Adipose tissue (tissue), 3 donors: ENCODE measurements around the gene CDC34. TPM values are rescaled to one million over a fixed set of nuclear protein-coding genes. Genes with fewer than 3 reads are reported as not detected.

Source experiments
- H3K27ac ChIP-seq: one replicate; pipeline ENCODE4 v1.5.1; 2013; ENCODE audit warnings: low read depth, low read length
- WGBS, 3 donors: extraction: QIAGEN DNeasy Blood & Tissue Kit; methylation state at CpG; one replicate each; pipeline ENCODE4 v1.1.7; 2013; 5-methylcytosine and 5-hydroxymethylcytosine counted together
- polyA plus RNA-seq, 3 donors: library from polyadenylated mRNA; stranded (reverse); fragments of 200-250 nt; gene quantifications; one replicate each; pipeline ENCODE4 v1.2.3, GENCODE V29; 2013
- donor health status: healthy with polysubstance abuse.
- donor health status: Bipolar disorder and iron deficiency.
- donor health status: healthy.

Gene CDC34
- polyA plus RNA-seq, 3 donors, result 56.3 to 67.9 (median 64.8) TPM

DNA sequence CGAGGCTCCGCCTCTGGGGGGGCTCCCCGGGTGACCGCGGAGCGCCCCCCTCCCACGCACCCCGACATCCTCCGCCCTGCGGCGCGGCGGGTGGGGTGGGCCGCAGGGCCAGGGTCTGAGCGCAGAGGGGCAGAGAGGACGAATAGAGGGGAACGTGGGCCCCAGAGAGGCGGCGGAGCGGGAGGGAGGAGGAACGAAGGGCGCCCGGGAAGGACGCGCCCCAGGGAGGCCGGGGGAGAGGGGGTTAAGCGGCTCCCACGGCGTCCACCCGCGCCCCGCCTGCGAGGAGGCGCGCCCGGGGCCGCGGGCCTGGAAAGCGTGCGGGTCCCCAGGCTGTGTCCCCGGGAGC, 59.2 kb downstream of the CDC34 start:
- WGBS, 3 donors, result 5 to 9% (median 5%) methylated on average over 25 to 41 of the region's 41 CpGs
- no peak overlapping the region for H3K27ac ChIP-seq

DNA sequence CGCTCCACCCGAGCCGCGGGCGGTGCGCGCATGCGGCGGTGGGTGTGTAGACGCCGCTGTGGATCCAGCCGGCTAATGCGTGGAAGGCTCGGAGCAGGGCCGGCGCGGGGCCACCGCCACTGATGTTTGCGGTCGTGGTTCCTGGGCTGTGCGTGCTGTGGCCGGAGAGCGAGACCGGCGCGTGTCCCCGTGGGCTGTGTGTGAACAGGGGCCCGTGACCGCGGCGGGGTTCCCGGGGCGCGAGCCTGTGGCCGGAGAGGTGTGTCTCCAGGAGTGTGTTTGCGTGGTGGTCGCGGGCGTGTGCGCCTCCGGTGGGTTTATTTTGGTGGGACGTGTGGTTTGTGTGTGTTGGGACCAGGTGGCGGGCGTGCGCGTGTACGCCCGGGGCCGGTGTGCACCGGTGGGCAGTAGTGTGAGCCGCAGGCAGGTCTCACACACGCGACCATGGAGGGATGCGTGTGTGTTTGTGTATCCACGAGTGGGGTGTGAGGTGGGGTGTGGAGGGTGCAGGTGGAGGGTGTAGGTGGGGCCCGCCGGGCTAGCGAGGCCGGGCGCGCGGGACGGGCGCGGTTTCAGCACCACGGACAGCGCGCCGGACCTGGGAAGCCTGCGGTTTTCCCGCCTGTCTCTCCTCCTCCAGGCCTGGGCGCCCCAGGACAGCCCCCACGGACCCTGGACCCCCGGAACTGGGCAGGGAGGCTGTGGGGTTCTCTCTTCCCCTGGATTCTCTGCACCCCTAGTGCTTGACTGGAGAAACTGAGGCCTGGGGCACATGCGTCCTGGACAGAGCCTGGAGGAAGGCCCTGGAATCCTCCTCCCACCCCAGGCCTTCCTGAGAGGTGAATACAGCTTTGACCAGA, 59.8 kb downstream of the CDC34 start:
- no peak overlapping the region for H3K27ac ChIP-seq
- 31 to 32% (median 32%) methylated on average over 72 to 75 of the region's 75 CpGs for WGBS, 3 donors

Other genes with a start within 250 kb of the CDC34 start
- gene PLPP2, start 240.4 kb upstream of the CDC34 start, polyA plus RNA-seq, result 10 to 100 TPM in 1 of 3 donors, 1 to 10 TPM in 2; 3.3 to 19.2 (median 7.8) TPM
- gene MIER2, start 187.0 kb upstream of the CDC34 start, polyA plus RNA-seq, result 10 to 100 TPM in 2 of 3 donors, 1 to 10 TPM in 1; 7.8 to 26.9 (median 22.3) TPM
- 1 to 10 TPM in 2 of 3 donors, under 1 TPM in 1; 0.51 to 4.9 (median 4.5) TPM for gene C2CD4C, start 122.6 kb upstream of the CDC34 start, polyA plus RNA-seq
- 100 to 1,000 TPM in 1 of 3 donors, 10 to 100 TPM in 2; 15.4 to 162 (median 39.4) TPM for gene SHC2, start 70.7 kb upstream of the CDC34 start, polyA plus RNA-seq
- 1 to 10 TPM in 1 of 3 donors, under 1 TPM in 1, not detected in 1; 0.36 to 2.0 TPM for gene MADCAM1, start 35.3 kb upstream of the CDC34 start, polyA plus RNA-seq
- gene TPGS1, start 24.3 kb upstream of the CDC34 start, polyA plus RNA-seq, result 10 to 100 TPM; 11.5 to 26.8 (median 18.6) TPM
- gene GZMM, start 12.3 kb downstream of the CDC34 start, polyA plus RNA-seq, result 1 to 10 TPM in 1 of 3 donors, under 1 TPM in 2; 0.63 to 2.5 (median 0.79) TPM
- 100 to 1,000 TPM; 219 to 604 (median 353) TPM for gene BSG, start 40.8 kb downstream of the CDC34 start, polyA plus RNA-seq
- gene HCN2, start 58.1 kb downstream of the CDC34 start, polyA plus RNA-seq, result under 1 TPM; 0.09 to 0.29 (median 0.22) TPM
- gene POLRMT, start 101.8 kb downstream of the CDC34 start, polyA plus RNA-seq, result 10 to 100 TPM; 31.0 to 58.5 (median 35.9) TPM
- under 1 TPM; 0.22 to 0.68 (median 0.35) TPM for gene FGF22, start 108.1 kb downstream of the CDC34 start, polyA plus RNA-seq
- 10 to 100 TPM; 19.1 to 50.0 (median 24.8) TPM for gene RNF126, start 131.5 kb downstream of the CDC34 start, polyA plus RNA-seq
- 100 to 1,000 TPM in 1 of 3 donors, 10 to 100 TPM in 2; 24.5 to 153 (median 48.5) TPM for gene FSTL3, start 144.6 kb downstream of the CDC34 start, polyA plus RNA-seq
- gene PRSS57, start 163.7 kb downstream of the CDC34 start, polyA plus RNA-seq, result under 1 TPM in 2 of 3 donors, not detected in 1; 0.09 to 0.34 TPM
- 100 to 1,000 TPM in 2 of 3 donors, 1 to 10 TPM in 1; 8.0 to 153 (median 135) TPM for gene PALM, start 177.2 kb downstream of the CDC34 start, polyA plus RNA-seq
- gene MISP, start 219.4 kb downstream of the CDC34 start, polyA plus RNA-seq, result 1 to 10 TPM in 2 of 3 donors, under 1 TPM in 1; 0.45 to 1.6 (median 1.0) TPM